WI38 (cell line): ENCODE measurements around the gene F2.
"Not testable (repeated sequence)": the region's sequence is repeated elsewhere in the genome, so short reads cannot be mapped to it uniquely, and the experiment has no call there.

ENCODE experiments used
- H3K4me3 ChIP-seq: 2 replicates; pipeline ENCODE4 v1.5.1; 2011; ENCODE audit warnings: low read depth, mild to moderate bottlenecking, control low read depth, low read length
- CTCF ChIP-seq: IDR thresholded peaks from 2 replicates; pipeline ENCODE4 v1.5.1; 2012; ENCODE audit warnings: low read depth, mild to moderate bottlenecking, control low read depth, low read length

F2 gene

GRCh38 chr11:46706886-46707285 lies 12.1 kb upstream of the F2 start:
- no peak for TF ChIP-seq CTCF
- H3K4me3 ChIP-seq = no peak overlapping the region

- not testable (repeated sequence) for H3K4me3 ChIP-seq
These were observed 9.7 kb upstream of the F2 start for GRCh38 chr11:46709351-46709750.

GRCh38 chr11:46710821-46711269 lies 8.2 kb upstream of the F2 start:
- no peak overlapping the region for H3K4me3 ChIP-seq
- TF ChIP-seq CTCF = no peak

GRCh38 chr11:46711303-46711702 lies 7.7 kb upstream of the F2 start:
- no peak for TF ChIP-seq CTCF
- H3K4me3 ChIP-seq = no peak overlapping the region

GRCh38 chr11:46712874-46713576 lies 6.0 kb upstream of the F2 start:
- H3K4me3 ChIP-seq = no peak overlapping the region
- TF ChIP-seq CTCF = no peak

GRCh38 chr11:46717825-46718154 lies 1.2 kb upstream of the F2 start:
- H3K4me3 ChIP-seq = not testable (repeated sequence)

- TF ChIP-seq CTCF = no peak
- no peak overlapping the region for H3K4me3 ChIP-seq
These were observed 626 bp upstream of the F2 start for GRCh38 chr11:46718155-46719019.

GRCh38 chr11:46719543-46720218 lies 668 bp downstream of the F2 start:
- TF ChIP-seq CTCF = no peak
- no peak overlapping the region for H3K4me3 ChIP-seq
